Activated CD8-positive, alpha-beta memory T cell treated with anti-CD3 and anti-CD28 coated beads, Interleukin-2, amount 50 U/mL, for 1 hour (primary cell): ENCODE data around the gene CYP27C1.
"Not testable (repeated sequence)": the region's sequence is repeated elsewhere in the genome, so short reads cannot be mapped to it uniquely, and the experiment has no call there.

Experiments
- DNase-seq: peaks from one replicate; pipeline ENCODE4 v3.0.0-alpha.2; 2020; ENCODE audit errors: extremely low read depth

CYP27C1 gene, protein sequence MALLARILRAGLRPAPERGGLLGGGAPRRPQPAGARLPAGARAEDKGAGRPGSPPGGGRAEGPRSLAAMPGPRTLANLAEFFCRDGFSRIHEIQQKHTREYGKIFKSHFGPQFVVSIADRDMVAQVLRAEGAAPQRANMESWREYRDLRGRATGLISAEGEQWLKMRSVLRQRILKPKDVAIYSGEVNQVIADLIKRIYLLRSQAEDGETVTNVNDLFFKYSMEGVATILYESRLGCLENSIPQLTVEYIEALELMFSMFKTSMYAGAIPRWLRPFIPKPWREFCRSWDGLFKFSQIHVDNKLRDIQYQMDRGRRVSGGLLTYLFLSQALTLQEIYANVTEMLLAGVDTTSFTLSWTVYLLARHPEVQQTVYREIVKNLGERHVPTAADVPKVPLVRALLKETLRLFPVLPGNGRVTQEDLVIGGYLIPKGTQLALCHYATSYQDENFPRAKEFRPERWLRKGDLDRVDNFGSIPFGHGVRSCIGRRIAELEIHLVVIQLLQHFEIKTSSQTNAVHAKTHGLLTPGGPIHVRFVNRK

DNA sequence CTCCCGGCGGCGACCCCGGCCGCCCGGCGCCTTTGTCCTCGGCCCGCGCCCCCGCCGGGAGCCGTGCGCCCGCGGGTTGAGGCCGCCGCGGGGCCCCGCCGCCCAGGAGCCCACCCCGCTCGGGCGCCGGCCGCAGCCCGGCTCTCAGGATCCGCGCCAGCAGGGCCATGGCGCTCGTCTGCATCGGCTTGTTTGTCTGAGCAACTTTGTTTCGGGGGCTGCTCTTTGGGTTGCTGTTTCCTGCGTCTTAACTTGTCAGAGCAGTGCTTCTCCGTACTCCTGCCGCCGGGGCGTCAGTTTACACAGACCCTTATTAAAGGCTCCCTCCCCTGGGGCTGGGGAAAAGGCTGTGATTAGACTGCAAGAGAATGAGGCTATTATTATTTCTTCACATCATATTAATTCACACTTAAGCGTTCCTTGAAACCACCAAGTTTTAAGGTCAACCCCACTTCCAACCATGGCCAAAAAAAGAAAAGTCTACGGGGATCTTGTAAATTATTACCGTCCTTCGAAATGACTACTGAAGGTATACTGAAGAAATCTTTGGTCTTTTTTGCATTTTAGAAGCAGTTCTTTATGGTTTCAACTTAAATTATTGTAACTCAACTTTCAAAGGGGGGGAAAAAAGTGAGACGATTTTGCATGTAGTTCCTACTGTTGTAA lies at the start of gene CYP27C1:
CYP27C1 (minus strand) TSS at position 198 of the 666 bp plus-strand sequence; CDS start at position 169, 29 bp downstream.
- no peak for DNase-seq

DNA sequence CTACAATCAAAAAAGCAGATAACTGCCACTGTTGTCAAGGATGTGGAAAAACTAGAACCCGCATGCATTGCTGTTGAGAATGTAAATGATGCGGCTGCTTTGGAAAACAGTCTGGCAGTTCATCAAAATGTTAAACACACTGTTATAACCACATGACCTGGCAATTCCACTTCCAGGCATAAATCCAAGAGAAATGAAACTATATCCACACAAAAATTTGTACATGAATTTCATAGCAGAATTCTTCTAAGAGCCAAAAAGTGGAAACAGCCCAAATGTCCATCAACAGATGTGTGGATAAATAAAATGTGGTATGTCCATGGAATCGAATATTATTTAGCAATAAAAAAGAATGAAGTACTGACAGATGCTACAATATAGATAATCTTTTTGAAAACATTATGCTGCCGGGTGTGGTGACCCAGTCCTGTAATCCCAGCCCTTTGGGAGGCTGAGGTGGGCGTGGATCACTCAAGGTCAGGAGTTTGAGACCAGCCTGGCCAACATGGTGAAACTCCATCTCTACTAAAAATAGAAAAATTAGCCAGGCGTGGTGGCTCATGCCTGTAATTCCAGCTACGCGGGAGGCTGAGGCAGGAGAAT lies 41.8 kb upstream of the CYP27C1 start:
- DNase-seq: no peak

DNA sequence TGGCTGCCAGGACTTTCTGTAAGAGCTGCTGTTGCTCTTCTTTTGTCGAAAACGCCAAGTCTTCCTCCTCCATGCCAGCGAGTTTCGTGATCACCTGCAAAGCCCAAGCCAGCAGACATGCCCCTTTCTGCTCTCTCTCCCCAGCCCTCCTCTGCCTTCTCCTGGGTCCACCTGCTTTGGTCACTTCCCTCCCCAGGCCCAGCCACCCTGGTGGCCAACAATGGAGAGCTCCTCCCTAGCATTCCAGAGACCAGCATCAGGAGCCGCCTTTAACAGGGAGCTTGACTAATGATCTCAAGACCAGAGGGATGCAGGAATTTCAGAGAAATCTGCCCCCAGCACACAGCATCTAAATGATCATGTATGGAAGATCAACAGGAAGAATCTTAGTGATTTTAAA lies 39.3 kb upstream of the CYP27C1 start:
- no peak for DNase-seq

DNA sequence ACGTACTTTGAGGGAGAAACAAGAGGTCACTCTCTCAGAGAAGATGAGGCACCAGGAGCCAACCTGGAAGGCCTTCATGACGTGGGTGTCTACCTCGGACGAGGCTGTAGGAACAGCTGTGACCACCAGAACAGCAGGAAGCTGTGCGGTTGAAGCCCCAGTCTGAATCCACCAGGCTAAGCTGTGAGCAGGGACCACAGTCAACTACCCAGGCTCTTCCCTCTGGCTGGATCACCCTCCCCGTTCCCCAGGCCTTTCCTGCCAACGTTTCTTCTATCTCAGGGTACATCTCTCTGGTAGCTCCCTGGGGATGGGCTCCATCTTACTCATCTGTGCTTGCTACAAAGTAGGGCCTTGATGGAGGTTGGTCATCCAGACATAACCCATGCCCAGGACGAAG lies 36.8 kb upstream of the CYP27C1 start:
- DNase-seq: no peak

DNA sequence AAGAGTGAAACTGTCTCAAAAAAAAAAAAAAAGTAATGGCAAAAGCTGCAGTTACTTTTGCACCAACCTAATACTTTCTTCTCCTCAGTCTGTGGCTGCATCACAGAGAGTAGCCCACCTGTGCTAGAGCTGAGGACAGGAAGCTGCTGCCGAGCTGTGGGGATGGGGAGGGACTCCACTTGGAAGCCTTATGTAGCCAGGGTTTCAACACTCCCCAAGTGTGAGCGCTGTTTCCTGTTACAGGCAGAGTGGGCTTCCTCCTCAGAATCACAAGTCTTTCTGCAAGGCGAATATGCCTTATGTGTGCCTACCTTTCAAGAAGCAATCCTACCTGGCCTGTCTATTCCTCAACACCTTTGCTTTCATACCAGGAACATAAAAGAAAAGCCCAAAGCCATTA lies 36.3 kb upstream of the CYP27C1 start:
- DNase-seq: no peak

DNA sequence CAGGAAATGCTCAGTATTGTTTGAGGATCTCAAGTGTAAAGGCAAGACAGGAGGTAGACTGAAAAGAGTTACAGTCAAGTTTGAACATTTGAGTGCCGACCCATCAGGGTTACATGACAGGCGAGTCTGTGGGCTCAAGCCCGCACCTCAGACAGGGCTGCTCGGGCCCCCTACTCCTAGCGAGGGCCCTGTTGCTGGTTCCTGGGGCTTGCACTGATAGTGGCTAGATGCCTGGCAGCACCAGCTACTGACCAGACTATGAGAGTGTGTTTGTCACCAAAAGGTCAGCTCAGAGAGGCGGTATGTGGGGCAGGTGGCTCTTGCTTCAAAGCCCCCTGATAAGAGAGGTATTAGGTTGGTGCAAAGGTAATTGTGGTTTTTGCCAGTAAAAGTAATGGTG lies 35.6 kb upstream of the CYP27C1 start:
- no peak for DNase-seq

DNA sequence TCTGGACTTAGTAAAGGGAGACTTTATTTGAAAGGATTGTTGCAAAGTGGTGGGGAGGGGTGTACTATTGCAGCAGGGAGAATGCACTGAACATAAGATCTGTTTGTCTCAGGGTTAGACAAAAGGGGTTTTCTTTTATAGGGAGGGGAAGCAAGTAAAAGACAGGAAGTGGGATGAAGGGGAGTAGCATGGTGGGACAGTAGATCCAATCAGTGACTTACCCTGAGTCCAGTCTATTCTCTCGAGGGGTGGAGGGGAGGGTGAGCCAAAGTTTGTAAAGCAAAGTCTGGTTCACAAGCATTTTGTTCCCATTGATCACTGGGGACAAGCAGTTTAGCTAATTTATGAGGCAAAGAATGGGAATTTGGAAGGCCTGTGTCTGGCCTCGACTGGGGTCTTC lies 35.0 kb upstream of the CYP27C1 start:
- no peak for DNase-seq

DNA sequence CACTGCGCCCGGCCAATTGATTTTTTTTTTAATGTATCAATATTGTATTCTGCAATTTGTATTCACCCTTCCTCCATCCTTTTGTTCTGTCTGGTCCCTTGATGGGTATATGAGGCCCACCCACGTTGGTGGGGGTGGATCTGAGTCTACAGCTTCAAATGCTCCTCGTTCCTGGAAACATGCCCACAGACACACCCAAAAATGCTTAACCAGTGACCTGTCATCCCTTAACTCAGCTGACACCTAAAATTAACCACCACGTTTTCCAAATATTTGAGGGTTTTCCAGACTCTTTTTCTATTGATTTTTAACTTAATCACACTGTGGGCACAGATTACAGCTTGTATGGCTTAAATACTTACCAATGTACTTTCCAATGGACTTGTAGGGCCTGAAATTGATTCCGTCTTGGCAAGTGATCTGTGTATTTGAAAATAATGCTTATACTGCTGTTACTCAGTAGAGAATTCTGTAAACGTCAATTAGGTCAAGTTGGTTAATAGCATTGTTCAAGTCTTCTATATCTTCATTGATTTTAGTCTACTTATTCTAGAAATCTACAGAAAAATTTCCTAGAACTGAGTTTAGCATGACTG lies 34.4 kb upstream of the CYP27C1 start:
- DNase-seq: no peak

DNA sequence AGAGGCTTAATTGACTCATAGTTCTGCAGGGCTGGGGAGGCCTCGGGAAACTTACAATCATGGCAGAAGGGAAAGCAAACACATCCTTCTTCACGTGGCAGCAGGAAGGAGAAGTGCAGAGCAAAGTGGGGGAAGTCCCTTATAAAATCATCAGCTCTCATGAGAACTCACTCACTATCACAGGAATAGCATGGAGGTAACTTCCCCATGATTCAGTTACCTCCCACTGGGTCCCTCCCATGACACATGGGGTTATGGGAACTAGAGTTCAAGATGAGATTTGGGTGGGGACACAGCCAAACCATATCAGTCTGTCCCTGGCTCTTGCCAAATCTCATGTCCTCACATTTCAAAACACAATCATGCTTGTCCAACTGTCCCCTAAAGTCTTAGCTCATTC lies 21.1 kb upstream of the CYP27C1 start:
- DNase-seq: not testable (repeated sequence)

DNA sequence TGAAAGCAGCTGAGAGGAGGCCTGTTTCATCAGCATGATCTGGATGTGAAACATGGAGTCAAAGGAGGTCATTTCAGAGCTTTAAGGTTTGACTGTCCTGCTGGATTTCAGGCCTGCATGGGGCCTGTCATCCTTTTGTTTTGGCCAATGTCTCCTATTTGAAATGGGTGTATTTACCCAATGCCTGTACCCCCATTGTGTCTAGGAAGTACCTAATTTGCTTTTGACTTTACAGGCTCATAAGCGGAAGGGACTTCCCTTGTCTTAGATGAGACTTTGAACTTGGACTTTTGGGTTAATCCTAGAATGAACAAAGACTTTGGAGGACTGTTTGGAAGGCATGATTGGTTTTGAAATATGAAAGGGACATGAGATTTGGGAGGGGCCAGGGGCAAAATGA lies 19.3 kb upstream of the CYP27C1 start:
- no peak for DNase-seq

DNA sequence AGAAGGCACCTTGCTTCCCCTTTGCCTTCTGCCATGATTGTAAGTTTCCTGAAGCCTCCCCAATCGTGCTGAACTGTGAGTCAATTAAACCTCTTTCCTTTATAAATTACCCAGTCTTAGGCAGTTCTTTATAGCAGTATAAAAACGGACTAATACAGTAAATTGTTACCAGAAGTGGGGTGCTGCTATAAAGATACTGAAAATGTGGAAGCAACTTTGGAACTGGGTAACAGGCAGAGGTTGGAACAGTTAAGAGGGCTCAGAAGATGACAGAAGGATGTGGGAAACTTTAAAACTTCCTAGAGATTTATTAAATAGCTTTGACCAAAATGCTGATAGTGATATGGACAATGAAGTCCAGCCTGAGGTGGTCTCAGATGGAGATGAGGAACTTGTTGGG lies 17.7 kb upstream of the CYP27C1 start:
- DNase-seq: not testable (repeated sequence)

DNA sequence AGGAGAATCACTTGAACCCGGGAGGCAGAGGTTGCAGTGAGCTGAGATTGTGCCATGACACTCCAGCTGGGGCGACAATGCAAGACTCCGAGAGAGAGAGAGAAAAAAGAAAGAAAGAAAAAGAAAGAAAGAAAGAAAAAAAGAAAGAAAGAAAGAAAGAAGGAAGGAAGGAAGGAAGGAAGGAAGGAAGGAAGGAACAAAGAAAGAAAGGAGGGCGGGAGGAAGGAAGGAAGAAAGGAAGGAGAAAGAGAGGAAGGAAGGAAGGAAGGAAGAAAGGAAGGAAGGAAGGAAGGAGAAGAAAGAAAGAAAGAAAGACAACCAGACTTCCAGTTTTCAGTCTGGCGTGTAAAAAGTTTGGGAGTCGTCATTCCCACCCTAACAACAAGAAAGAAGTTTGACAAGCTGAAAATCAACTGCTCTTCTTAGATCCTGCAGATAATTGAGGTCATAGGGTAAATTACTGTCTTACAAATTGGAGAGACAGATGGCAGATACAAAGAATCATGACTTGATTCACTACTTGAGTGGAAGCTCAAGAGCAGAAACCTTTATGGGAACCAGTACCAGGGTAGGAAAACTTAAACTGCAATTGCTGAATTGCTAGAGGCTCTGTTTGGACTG lies 15.1 kb upstream of the CYP27C1 start:
- DNase-seq: no peak

DNA sequence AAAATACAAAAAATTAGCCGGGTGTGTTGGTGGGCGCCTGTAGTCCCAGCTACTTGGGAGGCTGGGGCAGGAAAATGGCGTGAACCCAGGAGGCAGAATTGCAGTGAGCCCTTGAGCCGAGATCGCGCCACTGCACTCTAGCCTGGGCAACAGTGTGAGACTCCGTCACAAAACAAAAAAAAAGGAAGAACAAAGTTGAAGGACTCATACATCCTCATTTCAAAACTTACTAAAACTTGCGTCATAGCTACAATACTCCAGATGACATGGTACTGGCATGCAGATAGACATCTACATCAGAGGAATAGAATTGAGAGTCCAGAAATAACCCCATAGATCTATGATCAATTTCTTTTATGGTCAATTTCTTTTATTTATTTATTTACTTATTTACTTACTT lies 13.6 kb upstream of the CYP27C1 start:
- DNase-seq: no peak

DNA sequence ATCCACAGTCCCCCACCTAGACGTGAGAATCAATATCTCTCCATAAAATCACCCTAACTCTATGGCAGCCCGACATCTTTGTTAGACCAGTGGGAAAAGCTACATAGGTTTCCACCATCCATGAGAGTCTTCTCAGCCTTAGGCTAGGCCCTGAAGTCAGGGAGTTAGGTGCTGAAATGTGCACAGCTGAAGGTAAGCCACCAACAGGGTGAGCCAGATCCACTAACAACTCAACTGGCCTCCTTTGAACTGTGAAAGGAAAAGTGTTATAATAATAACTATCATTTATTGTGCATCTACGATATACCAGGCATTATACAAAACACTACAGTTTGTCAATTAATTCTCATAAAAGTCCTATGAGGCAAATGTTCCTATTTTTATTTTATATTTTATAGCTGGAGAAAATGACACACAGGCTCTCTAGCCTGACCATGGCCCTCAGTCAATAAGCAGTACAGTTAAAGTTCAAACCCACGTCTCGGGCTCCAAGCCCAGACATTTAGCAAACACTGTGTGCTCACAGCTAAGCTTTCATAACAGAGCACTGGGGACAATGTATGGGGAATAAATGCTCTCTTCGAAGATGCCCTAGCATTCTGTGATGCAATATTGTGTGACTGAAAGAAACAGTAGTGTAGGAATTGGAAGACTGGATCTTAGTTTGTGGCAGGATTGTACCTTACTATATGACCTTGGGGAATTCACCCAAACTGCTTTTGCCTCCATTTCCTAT lies 11.2 kb upstream of the CYP27C1 start:
- DNase-seq: no peak

DNA sequence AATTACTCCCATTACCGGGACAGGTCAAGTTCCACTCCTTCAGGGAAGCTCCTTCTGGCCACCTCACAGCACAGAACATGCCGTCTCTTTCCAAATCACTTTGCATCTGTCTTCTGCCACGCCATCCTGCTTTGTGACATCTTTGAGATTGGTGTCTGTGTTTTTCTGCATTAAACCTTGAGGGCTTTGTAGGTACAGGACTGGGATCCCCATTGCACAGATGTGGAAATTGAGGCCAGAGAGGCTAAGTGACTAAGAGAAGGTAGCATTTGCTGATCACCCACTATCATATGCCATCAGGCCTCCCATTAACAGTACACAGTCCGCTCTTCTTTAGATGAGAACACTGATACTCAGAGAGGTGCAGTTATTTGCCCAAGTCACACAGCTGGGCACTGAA lies 9.5 kb upstream of the CYP27C1 start:
- no peak for DNase-seq

DNA sequence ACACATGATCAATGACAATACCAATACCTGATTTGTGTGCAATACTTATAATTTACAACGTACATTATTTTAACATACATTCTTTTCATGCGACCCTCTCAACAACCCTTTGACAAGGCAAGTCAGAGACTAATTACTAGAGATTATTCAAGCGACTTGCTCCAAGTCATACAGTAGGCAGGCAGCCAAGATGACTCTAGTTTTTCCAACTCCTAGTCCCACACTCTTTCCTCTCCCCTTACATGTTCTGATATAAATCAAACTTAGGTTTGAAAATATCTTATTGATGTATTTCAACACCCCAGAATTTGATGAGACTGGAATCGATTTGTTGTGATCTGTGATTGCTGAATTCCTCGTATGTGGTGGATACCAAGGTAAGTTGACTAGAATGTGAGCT lies 8.0 kb upstream of the CYP27C1 start:
- DNase-seq: no peak

DNA sequence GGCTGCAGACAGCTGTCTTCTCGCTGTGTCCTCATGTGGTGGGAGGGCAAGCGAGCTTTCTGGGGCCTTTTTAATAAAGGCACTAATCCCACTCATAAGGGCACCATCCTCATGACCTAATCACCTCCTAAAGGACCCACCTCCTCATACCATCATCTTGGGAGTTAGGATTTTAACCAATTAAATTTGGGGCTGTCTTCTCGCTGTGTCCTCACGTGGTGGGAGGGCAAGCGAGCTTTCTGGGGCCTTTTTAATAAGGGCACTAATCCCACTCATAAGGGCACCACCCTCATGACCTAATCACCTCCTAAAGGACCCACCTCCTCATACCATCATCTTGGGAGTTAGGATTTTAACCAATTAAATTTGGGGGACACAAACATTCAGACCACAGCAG lies 7.2 kb upstream of the CYP27C1 start:
- DNase-seq: not testable (repeated sequence)

DNA sequence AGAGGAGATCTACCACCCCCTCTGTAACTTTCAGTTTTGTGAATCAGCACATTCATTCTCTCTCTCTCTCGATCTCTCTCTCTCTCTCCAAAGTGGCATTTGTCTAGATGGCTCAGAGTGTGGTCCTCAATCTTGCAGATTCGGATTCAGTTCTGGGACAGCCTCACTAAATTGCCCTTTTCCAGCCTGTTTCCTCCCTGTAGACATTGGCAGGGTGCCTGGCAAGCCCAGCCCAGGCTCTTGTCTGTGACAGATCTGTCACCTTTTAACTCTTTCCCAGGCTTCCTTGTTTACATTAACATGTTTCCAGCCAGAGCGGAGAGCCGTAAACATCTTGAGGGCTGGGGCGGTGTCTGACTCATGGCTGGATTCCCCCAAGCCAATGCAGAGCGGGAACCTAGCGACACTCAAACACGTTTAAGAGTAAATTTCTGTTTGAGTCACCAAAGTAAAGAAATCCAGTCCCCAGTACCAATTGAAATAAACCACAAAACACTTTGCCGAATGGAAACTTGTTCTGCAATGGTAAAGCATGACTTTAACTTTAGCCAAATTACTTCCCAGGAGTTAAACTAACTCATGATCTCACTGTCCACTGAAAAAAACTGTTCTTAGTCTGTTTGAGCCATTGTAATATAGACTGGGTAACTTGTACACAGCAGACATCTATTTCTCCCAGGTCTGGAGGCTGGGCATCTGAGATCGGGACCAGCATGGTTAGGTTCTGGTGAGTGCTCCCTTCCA lies 6.6 kb upstream of the CYP27C1 start:
- no peak for DNase-seq

DNA sequence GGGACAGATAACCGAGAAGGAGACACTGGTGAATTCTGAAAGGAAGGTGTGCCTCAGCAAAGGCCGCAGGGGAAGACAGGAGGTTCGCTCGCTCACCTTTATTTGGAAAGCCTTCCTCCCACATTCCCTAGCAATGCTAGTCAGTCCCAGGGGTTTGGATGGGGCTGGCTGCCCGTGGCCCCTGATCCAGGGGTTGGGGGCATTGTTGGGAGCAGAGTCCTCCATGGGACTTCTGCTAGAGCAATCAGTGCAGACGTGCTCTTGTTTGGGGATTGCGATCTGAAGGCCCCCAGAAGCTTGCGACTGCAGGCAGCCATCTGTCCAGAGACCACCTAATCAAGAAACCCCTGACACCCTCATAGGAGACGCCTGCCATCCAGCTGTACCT lies 6.0 kb upstream of the CYP27C1 start:
- no peak for DNase-seq

DNA sequence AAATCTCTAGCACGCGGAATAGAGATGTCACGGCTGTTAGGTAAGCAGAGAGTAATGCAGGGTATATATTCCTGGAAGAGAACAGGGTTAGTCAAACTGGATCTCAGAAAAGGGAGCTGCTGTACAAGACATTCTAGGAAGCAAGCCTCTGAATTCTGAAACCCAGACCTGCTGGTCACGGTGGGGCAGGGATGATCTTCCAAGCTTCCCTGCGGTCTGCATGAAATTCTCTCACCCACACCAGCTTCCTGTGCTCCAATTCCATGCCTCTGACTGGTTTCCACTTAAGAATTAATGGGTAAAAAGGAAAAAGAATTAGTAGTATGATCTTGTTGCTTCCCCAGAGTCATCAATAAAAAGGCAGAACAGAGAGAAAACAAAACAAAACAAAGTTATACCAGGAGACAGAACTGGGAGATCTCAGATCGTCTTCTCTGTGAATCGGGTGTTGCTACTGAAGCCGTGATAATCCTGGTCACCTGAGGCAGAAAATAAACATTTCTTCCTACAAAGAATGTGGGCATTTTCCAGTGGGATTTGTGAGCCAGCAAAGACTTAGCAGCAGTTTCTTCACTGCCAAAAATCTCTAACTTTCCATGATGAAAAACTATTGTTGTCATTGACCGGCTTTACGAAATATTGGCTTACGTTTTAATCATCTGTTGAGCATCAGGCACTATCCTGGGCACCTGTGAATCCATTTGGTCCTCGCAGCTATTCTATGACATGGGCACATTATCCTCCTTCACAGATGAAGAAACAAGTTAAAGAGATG lies 5.3 kb upstream of the CYP27C1 start:
- no peak for DNase-seq
